ENCODE results near the gene NT5C1B. TPM values are rescaled to one million over a fixed set of nuclear protein-coding genes. Genes with fewer than 3 reads are reported as not detected.

NT5C1B gene
- polyA plus RNA-seq, 1 donor from 2014 or later = not detected

DNA sequence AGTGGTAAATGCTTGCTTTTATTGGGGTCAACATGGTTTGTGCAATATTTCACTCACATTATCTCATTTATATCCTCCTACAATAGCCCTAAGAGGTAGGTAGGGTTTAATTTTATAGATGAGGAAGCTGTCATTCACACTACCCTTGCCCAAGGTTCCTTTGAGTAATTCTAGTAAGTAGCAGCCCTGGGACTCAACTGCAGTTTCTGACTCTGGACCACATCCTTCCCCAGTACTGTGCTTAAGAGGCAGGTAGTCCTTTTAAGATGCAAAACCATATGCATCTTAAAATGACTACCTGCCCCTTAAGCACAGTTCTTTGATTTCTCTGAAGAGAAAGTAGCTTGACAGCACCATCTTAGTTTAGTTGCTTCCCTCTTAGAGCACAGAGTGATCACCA, 15.7 kb upstream of the NT5C1B start:
- Histone ChIP-seq H3K27ac (ENCODE audit: low read length) (no peak overlapping the region), H3K9ac (ENCODE audit: low read length) (no peak overlapping the region), H3K4me3 (ENCODE audit: low read length) (no peak overlapping the region), H3K9me3 (ENCODE audit: low read length) (no peaks in the 10 kb centered on the region), H3K9me2 (ENCODE audit: insufficient read depth, low read length) (no peaks in the 10 kb centered on the region), H3K36me3 (ENCODE audit: insufficient read depth, low read length) (no peaks in the 10 kb centered on the region), H4K20me1 (ENCODE audit: insufficient read depth) (no peaks in the 10 kb centered on the region), H3K27me3 (ENCODE audit: insufficient read depth, low read depth, low read length) (no peaks in the 10 kb centered on the region), H3F3A (ENCODE audit: insufficient read depth, low read length, poor library complexity, severe bottlenecking) (no peaks in the 10 kb centered on the region), H3K4me2 (ENCODE audit: low read length) (no peak overlapping the region), H3K79me2 (replicated peaks; ENCODE audit: insufficient read depth, low read length) (no peaks in the 10 kb centered on the region), H2AFZ (ENCODE audit: low read depth, low read length) (no peak overlapping the region)
- TF ChIP-seq MXI1 (conservative IDR thresholded peaks at IDR 0.05; ENCODE audit: poor library complexity, severe bottlenecking) = no peak
- TF ChIP-seq, protein P1, sequence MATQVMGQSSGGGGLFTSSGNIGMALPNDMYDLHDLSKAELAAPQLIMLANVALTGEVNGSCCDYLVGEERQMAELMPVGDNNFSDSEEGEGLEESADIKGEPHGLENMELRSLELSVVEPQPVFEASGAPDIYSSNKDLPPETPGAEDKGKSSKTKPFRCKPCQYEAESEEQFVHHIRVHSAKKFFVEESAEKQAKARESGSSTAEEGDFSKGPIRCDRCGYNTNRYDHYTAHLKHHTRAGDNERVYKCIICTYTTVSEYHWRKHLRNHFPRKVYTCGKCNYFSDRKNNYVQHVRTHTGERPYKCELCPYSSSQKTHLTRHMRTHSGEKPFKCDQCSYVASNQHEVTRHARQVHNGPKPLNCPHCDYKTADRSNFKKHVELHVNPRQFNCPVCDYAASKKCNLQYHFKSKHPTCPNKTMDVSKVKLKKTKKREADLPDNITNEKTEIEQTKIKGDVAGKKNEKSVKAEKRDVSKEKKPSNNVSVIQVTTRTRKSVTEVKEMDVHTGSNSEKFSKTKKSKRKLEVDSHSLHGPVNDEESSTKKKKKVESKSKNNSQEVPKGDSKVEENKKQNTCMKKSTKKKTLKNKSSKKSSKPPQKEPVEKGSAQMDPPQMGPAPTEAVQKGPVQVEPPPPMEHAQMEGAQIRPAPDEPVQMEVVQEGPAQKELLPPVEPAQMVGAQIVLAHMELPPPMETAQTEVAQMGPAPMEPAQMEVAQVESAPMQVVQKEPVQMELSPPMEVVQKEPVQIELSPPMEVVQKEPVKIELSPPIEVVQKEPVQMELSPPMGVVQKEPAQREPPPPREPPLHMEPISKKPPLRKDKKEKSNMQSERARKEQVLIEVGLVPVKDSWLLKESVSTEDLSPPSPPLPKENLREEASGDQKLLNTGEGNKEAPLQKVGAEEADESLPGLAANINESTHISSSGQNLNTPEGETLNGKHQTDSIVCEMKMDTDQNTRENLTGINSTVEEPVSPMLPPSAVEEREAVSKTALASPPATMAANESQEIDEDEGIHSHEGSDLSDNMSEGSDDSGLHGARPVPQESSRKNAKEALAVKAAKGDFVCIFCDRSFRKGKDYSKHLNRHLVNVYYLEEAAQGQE (IDR thresholded peaks at IDR 0.05; ENCODE audit: borderline replicate concordance) = no peak
- TF ChIP-seq, protein P2, sequence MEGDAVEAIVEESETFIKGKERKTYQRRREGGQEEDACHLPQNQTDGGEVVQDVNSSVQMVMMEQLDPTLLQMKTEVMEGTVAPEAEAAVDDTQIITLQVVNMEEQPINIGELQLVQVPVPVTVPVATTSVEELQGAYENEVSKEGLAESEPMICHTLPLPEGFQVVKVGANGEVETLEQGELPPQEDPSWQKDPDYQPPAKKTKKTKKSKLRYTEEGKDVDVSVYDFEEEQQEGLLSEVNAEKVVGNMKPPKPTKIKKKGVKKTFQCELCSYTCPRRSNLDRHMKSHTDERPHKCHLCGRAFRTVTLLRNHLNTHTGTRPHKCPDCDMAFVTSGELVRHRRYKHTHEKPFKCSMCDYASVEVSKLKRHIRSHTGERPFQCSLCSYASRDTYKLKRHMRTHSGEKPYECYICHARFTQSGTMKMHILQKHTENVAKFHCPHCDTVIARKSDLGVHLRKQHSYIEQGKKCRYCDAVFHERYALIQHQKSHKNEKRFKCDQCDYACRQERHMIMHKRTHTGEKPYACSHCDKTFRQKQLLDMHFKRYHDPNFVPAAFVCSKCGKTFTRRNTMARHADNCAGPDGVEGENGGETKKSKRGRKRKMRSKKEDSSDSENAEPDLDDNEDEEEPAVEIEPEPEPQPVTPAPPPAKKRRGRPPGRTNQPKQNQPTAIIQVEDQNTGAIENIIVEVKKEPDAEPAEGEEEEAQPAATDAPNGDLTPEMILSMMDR (IDR thresholded peaks at IDR 0.05; ENCODE audit: poor library complexity, severe bottlenecking) = no peak
- no peak for TF ChIP-seq EP300 (conservative IDR thresholded peaks at IDR 0.05; ENCODE audit: poor library complexity, severe bottlenecking)
- no peak for TF ChIP-seq RAD21 (conservative IDR thresholded peaks at IDR 0.05)
- TF ChIP-seq TAF1 (IDR thresholded peaks at IDR 0.05; ENCODE audit: low read depth) = no peak
- no peak for TF ChIP-seq EZH2 (IDR thresholded peaks at IDR 0.05; ENCODE audit: borderline replicate concordance, insufficient read depth, low read length, poor library complexity, severe bottlenecking)
- TF ChIP-seq POLR2AphosphoS5 (IDR thresholded peaks at IDR 0.05) = no peak
- no peak for TF ChIP-seq SMC3 (conservative IDR thresholded peaks at IDR 0.05; ENCODE audit: poor library complexity)

DNA sequence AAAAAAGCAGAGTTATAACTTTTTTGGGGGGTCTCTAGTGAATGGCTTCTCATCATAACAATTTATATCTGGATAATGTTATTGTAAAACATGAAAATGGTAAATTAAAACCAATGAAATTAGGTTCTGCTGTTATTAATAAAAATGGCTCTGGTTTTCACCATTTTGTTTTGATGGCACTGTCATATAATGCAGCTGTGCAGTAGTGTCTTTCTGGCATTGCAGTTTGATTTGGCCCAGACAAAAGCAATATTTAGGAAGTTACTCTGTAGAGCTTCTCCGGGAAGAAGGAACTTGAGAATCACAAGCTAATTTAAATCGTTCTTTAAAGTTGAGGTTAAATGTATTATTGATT, 15.1 kb upstream of the NT5C1B start:
- H3K27me3 ChIP-seq (ENCODE audit: insufficient read depth, low read depth, low read length) = no peaks in the 10 kb centered on the region
- H3F3A ChIP-seq (ENCODE audit: insufficient read depth, low read length, poor library complexity, severe bottlenecking) = no peaks in the 10 kb centered on the region
- no peaks in the 10 kb centered on the region for H4K20me1 ChIP-seq (ENCODE audit: insufficient read depth)
- H3K9me3 ChIP-seq (ENCODE audit: low read length) = no peaks in the 10 kb centered on the region
- H2AFZ ChIP-seq (ENCODE audit: low read depth, low read length) = no peak overlapping the region
- H3K9me2 ChIP-seq (ENCODE audit: insufficient read depth, low read length) = no peaks in the 10 kb centered on the region
- H3K9ac ChIP-seq (ENCODE audit: low read length) = no peak overlapping the region
- no peak overlapping the region for H3K27ac ChIP-seq (ENCODE audit: low read length)
- H3K4me2 ChIP-seq (ENCODE audit: low read length) = no peak overlapping the region
- TF ChIP-seq SMC3 (conservative IDR thresholded peaks at IDR 0.05; ENCODE audit: poor library complexity) (no peak), EP300 (conservative IDR thresholded peaks at IDR 0.05; ENCODE audit: poor library complexity, severe bottlenecking) (no peak), POLR2AphosphoS5 (IDR thresholded peaks at IDR 0.05) (no peak), RAD21 (conservative IDR thresholded peaks at IDR 0.05) (no peak)
- TF ChIP-seq, protein P2 (IDR thresholded peaks at IDR 0.05; ENCODE audit: poor library complexity, severe bottlenecking) = no peak
- no peaks in the 10 kb centered on the region for H3K79me2 ChIP-seq (replicated peaks; ENCODE audit: insufficient read depth, low read length)
- no peaks in the 10 kb centered on the region for H3K36me3 ChIP-seq (ENCODE audit: insufficient read depth, low read length)
- H3K4me3 ChIP-seq (ENCODE audit: low read length) = no peak overlapping the region

All from neural cell (in vitro differentiated cells).